GM10248 (cell line): Measurements from ENCODE around the gene ZNF654.
A peak's percentile ranks its signal among the peaks of the same experiment; 100 is the strongest.
"Not testable (repeated sequence)": the region's sequence is repeated elsewhere in the genome, so short reads cannot be mapped to it uniquely, and the experiment has no call there.

Experiments
- CTCF ChIA-PET: fragments of 300-600 bp; sonication (Branson Sonifier 250); formaldehyde crosslinking; extraction: SDS; loops from one replicate; lab custom pipeline; 2021; ENCODE audit warnings: antibody characterized with exemption; lab: Yijun Ruan, JAX
- POLR2A ChIA-PET: fragments of 350-650 bp; sonication (Branson Sonifier 250); formaldehyde crosslinking; extraction: SDS; loops from one replicate; lab custom pipeline; 2020; ENCODE audit warnings: antibody characterized with exemption; lab: Yijun Ruan, JAX
- DNase-seq: peaks from one replicate; pipeline ENCODE4 v3.0.0; 2012; ENCODE audit errors: extremely low spot score
- CTCF ChIP-seq: IDR thresholded peaks from 2 replicates; pipeline ENCODE4 v1.5.1; 2012; ENCODE audit warnings: mild to moderate bottlenecking, low read depth; ENCODE audit errors: extremely low read depth, missing control alignments, control extremely low read depth

The ZNF654 gene

GRCh38 chr3:88058581-88059379 is at the start of gene ZNF654, which contains the start of gene CGGBP1:
Gene ZNF654 (plus strand): TSS chr3:88059255. CDS start chr3:88059320, 65 bp downstream.
Gene CGGBP1 (minus strand): TSS chr3:88059005. CDS start chr3:88055976, 3,029 bp downstream.
- POLR2A ChIA-PET, result interaction anchor here (0.9 to 1.0 kb wide), 2 partner anchors 91 to 94 kb away, joined by 4 to 8 read pairs; partner anchors contain the start of gene C3orf38
- CTCF ChIA-PET, result interaction anchor here (0.9 to 1.3 kb wide), 4 partner anchors 12 to 55 kb away, joined by 3 to 5 read pairs (median 4); no protein-coding TSS in a partner anchor
- no peak for TF ChIP-seq CTCF
- DNase-seq, result peak; percentile 96

- TF ChIP-seq CTCF, result no peak
- CTCF ChIA-PET, result interaction anchor here (1.3 to 1.5 kb wide), 3 partner anchors 8 to 749 kb away, joined by 3 to 6 read pairs (median 5); no protein-coding TSS in a partner anchor
- POLR2A ChIA-PET, result no interaction called here
Measured at GRCh38 chr3:88010810-88011209, 48.2 kb upstream of the ZNF654 start.

GRCh38 chr3:88013592-88013991 is 45.5 kb upstream of the ZNF654 start:
- ChIA-PET POLR2A (interaction anchor here (0.7 kb wide), 1 partner anchor 19 kb away, joined by 3 read pairs; no protein-coding TSS in a partner anchor), CTCF (interaction anchor here (0.6 to 2.3 kb wide), 7 partner anchors 11 to 663 kb away, joined by 3 to 7 read pairs (median 3); no protein-coding TSS in a partner anchor)
- no peak for DNase-seq
- no peak for TF ChIP-seq CTCF

More at GRCh38 chr3:88010810-88011209, 48.2 kb upstream of the ZNF654 start:
- no peak for DNase-seq

- POLR2A ChIA-PET, DNase-seq: not testable (repeated sequence)
- CTCF ChIA-PET, result interaction anchor here (1.2 to 1.6 kb wide), 3 partner anchors 15 to 37 kb away, joined by 3 to 5 read pairs (median 4); no protein-coding TSS in a partner anchor
Measured at GRCh38 chr3:88015656-88016055, 43.4 kb upstream of the ZNF654 start.

- TF ChIP-seq CTCF, result no peak
- CTCF ChIA-PET, result interaction anchor here (1.2 to 1.9 kb wide), 5 partner anchors 9 to 95 kb away, joined by 3 to 6 read pairs (median 4); no protein-coding TSS in a partner anchor
Measured at GRCh38 chr3:88019024-88019423, 40.0 kb upstream of the ZNF654 start.

GRCh38 chr3:88025001-88025552 is 34.0 kb upstream of the ZNF654 start:
- CTCF ChIA-PET, result no interaction called here
- POLR2A ChIA-PET, result no interaction called here

More at GRCh38 chr3:88019024-88019423, 40.0 kb upstream of the ZNF654 start:
- peak; percentile 17 for DNase-seq
- POLR2A ChIA-PET, result no interaction called here

More at GRCh38 chr3:88025001-88025552, 34.0 kb upstream of the ZNF654 start:
- DNase-seq, result no peak
- no peak for TF ChIP-seq CTCF
